Suprapubic skin (tissue), 4 donors: ENCODE results near the gene RNASEH2B.

Source experiments
- CTCF ChIP-seq, 2 donors: fragments of 200-600 bp in 1 of 2; fragments of 450-650 bp in 1 of 2; sonication (generic) in 1 of 2; IDR thresholded peaks; one replicate each; pipeline ENCODE4 v1.5.1; 2016 to 2019; ENCODE audit warnings: antibody characterized with exemption in 2 of 2, mild to moderate bottlenecking in 1 of 2, moderate library complexity in 1 of 2
- EP300 ChIP-seq: sonication (generic); formaldehyde crosslinking; IDR thresholded peaks from one replicate; pipeline ENCODE4 v1.6.1; 2017; ENCODE audit warnings: antibody characterized with exemption
- POLR2A ChIP-seq, 2 donors: fragments of 450-650 bp; IDR thresholded peaks; one replicate each; pipeline ENCODE4 v1.6.1; 2017; ENCODE audit warnings: antibody characterized with exemption in 2 of 2, mild to moderate bottlenecking in 2 of 2, moderate library complexity in 2 of 2
- POLR2AphosphoS5 ChIP-seq, 3 donors: sonication (generic); formaldehyde crosslinking; IDR thresholded peaks; one replicate each; pipeline ENCODE4 v1.6.1; 2017; ENCODE audit warnings: antibody characterized with exemption in 3 of 3

- TF ChIP-seq POLR2A (IDR thresholded peaks at IDR 0.05), result no peak
- TF ChIP-seq POLR2AphosphoS5 (IDR thresholded peaks at IDR 0.05), result no peak
- TF ChIP-seq CTCF (IDR thresholded peaks at IDR 0.05), result no peak
- no peak for TF ChIP-seq EP300
Measured at GRCh38 chr13:50990818-50991506, 81.4 kb downstream of the RNASEH2B start.
